HG03354 (cell line): ENCODE measurements around the gene YRDC.
"Not testable (repeated sequence)": the region's sequence is repeated elsewhere in the genome, so short reads cannot be mapped to it uniquely, and the experiment has no call there.

Source experiments
- ATAC-seq: cut with Tn5 transposase; IDR thresholded peaks from one replicate; pipeline ENCODE4 v1.9.1; 2021; ENCODE audit warnings: mild to moderate bottlenecking; ENCODE audit not compliant: unreplicated experiment, poor library complexity, severe bottlenecking

Gene YRDC

DNA sequence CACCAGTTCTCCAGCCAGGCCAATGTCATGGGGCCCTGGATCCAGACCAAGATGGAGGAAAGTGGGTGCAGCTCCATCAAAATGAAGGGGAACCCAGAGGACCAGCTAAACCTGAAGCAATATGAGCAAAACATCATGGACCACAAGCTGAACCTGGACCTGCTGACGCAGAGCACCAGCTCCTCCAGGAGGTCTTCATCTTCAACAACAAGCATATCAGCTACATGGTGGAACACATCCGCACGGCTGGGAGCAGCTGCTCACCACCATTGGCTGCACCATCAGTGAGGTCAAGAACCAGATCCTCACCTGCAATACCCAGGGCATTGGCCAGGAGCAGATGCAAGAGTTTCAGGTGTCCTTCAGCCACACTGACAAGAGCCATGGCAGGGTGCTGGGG lies 29.4 kb downstream of the YRDC start:
- no peak for ATAC-seq

DNA sequence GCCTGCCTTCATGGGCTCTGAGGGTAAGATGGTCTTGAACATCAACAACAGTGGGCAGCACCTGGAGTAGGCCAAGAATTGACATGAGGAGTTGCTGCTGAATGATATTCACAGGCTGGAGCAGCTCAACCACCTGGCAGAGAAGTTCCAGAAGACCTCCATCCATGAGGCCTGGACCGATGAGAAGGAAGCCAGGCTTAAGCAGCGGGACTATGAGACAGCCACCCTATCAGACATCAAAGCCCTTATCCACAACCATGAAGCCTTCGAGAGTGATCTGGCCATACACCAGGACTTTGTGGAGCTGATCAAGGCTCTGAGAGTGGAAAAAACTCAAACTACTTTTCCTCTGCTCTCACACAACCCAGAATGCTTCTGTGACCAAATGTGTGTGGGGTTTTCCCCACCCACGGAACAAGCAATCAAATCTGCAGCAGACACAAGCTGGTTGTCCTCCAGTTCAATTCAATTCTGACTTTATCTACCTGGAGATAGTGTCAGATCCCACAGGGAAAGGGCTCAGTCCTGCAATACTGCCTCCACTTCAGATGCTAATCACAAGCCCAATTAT lies 31.0 kb downstream of the YRDC start:
- ATAC-seq: no peak

DNA sequence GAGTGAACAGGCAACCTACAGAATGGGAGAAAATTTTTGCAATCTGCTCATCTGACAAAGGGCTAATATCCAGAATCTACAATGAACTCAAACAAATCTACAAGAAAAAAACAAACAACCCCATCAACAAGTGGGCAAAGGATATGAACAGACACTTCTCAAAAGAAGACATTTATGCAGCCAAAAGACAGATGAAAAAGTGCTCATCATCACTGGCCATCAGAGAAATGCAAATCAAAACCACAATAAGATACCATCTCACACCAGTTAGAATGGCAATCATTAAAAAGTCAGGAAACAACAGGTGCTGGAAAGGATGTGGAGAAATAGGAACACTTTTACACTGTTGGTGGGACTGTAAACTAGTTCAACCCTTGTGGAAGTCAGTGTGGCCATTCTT lies 36.6 kb downstream of the YRDC start:
- ATAC-seq: not testable (repeated sequence)

DNA sequence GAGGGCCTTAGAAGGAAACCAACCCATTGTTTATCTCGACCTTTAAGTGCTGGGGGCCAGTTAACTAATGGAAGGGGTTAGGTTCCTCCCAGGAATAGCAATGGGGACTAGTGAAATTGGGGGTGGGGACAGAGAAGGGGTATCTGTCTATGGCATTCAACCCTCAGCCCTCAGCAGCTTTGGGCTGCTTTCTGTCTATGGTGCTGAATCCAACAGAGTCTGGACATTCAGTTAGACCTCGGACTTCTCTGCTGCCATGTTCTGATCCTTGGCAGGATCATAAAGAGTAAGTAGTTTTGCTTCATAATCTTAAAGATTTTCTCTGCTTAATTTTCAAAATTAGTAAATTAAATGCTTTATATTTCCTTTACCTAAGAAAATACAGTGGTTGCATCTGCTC lies 40.5 kb downstream of the YRDC start:
- no peak for ATAC-seq

DNA sequence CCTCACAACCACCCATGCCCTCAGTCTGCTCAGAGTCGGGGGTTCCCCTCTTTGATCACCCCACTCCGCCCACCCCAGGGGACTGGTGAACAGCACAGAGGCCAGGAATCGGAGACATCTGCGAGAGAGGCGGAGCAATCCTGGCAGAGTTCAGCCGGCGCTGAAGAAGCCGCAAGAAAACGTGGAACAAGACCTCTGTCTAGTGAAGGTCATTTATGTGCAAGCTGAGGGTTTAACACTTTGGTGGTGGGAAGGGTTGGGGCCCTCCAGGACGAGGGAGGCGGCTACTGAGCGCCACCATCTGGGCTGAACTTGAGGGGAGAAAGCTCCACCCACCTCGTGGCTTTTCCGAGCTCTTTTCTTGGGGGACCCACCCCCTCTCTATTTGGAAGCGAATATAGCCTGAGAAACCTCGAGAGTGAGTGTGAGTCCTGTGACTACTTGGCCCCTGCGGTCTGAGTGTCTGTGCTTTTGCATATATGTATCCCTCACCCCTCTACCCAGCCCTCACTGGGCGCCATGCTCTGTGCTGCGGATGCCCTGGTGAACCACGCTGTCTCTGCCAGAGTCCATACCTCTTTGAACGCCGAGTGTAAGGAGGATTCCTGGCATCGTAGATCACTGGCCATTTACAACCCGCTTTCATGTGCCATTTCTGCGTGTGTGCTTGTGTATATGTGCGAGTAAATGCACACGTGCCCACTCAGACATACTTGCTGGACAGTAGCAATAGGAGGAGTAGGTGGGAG lies 41.9 kb downstream of the YRDC start:
- ATAC-seq: no peak

DNA sequence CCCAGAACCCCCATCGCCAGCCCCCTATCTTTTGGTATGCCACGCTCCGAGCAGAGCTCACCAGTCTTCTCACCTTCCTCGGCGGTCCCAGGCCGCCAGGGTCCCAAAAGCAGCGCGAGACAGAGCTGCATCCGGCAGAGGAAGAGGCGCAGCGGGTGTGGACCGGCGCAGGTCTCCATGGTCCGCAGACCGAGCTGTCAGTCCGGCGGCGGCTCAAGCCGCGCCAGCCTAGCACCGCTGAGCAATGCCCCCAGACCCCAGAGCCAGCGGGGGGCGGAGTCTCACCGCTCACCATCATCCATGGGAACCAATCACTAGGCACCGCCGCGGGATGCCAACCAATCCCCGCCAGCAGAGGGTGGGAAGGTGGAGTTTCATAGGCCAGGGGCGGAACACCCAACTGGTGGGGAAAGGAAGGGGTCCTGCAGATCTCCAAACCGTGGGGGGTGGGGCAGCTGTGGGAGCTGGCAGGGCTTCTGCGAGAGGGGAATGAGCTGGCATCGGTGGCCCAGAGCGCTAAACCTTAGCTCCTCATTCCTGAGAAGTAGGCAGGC lies 43.0 kb downstream of the YRDC start, which contains the start of gene EPHA10:
Gene EPHA10, minus strand, starts transcription at position 233 of the 554 bp plus-strand sequence. Its CDS starts 54 bp downstream, at position 179.
- no peak for ATAC-seq

DNA sequence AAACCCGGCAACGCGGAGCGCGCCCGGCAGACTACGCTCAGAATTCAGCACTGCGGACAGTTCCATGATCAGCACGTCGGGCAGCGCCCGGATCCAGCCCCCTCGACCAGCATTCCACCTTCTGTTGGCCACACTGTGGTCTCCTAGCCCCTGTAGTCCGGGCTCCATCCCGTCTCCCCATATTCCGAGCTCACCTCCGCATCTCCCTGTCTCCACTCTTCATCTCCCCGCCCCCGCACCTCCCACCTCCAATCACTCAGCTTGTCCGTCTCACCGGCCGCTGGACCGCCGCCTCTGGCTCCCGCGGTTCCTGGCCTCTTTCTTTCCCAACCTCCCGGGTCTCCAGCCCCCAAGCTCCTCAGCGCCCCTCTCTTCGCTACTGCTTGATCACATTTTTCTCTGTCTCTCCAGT lies 43.6 kb downstream of the YRDC start:
- no peak for ATAC-seq

DNA sequence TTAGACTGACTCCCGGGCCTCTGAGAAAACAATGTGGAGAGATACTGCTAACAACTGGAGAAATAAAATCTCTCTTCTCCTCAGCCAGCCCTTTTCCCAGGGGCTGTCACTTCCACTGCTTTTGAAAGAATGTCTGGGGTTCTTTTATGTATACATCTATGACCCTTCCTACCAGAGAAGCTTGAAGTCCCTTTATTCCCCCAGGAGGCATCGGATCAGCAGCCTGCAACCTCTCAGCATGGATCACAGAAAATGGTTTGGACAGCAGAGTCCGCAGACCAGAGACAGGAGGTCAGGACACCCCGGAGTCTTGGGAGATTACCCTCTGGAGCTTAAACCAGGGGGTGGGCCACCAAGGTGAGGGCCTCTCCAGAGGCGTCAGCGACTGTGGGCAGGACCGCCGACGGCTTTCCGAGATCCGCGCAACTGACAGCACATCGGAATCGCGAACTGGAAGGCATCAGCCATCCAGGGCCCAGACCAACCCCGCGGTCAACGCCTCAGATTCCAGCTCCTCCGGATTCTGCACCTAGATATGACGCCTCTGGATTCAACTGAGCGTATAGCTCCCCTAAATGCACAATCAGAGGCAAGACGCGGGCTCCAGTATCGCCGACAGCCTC lies 44.1 kb downstream of the YRDC start:
- ATAC-seq: no peak

DNA sequence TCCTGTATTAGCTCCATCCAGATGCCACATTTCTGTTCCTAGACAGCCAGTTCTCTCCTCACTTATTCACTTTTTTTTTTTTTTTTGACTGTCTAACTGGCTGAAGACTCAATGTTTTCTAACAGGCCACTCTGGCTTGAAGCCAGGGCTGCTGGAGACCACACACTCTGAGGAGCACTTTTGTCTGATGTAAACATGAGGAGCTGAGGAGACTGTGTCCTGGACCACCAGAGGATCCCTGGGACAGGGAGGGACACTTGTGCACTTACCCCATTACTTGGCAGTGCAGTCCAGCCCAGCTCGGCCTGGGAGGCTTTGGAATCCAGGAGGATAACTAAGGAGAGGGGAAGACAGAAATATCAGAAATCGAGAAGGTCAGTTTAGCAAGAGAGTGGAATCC lies 45.5 kb downstream of the YRDC start:
- ATAC-seq: no peak

DNA sequence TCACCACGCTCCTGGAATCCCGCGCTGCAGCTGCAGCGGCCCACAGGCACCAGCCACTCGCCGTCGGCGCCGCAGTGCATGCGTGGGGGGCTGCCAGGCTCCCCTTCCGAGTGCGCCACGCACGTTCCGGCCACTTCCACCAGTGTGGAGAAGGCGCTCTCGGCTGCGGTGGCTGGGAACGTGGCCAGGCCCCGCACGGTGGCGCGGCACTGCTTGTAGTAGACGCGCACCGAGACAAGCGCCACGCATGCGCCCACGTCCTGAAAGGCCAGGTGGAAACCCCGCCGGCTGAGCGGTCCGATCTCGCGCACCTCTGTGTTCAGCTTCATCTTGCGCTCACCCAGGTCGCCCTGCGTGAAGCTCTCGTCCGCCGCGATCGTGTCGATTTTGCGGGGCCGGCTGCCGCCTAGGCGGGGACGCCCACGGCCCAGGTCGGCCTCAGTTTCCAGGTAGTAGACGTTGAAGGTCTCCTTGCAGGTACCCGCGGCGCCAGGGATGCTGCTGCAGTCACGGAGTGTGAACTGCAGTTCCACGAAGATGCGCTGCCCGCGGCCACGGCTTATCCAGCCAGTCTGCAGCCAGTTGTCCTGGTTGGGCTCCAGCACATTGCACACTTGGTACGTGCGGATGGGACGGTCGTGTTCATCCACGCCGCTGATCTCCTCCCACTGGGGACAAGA lies 46.5 kb downstream of the YRDC start:
- no peak for ATAC-seq

DNA sequence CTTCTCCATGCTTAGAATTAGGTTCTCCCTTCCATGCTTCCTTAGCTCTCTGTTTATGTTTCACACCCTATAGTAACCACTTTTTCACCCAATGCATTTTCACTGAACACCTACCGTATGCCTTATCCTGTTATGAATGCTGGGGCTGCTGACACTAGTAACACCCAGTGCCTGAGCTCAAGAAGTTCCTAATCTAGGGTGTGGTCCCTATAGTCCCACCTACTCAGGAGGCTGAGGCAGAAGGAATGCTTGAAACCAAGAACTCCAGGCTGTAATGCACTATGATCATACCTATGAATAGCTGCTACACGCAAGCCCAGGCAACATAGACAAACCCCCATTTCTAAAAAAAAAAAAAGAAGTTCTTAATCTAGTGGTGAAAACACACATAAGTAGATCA lies 48.6 kb downstream of the YRDC start:
- no peak for ATAC-seq

DNA sequence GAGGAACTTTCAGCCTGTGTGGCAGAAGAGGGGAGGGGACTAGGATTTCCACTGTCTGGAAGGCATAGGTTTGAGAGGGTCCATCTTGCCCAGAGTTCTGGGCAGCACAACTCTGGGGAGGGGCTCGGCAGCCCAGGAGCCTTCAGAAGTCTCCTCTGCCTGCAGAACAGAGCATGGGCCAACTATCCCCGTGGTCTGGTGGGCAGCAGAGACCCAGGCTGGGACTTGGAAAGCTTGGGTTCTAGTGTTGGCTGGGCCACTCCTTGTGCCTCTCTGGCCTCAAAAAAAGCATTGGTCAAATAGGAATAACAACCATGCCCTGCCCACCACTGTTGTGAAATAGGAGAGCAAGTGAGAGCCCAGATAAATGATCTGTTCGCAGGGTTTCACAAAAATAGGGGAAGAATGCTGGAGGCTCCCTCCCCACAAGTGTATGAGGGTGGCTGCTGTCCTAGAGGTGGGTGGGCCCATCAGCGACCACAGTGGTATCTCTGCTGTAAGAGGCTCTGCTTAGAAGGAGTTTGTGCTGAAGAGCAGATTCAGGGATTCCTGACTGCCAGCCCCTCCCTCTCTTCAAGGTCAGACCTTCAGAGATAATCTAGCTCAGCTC lies 52.0 kb downstream of the YRDC start:
- ATAC-seq: no peak

DNA sequence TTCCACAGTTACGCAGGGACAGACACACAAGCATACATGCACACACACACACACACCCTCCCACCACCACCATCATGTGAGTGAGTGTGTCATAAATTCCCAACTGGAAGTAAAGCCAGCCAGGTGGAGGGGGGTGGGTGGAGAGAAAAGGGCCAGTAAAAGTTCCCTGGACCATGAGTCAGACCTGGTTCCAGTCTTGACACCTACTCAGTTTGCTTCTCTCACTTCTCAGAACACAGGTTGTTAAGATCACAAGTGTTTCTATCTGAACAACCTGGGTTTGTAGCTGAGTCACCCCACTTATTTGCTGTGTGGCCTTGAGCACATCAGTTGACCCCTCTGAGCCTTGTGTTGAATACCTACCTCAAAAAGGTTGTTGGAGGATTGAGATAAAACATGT lies 52.7 kb downstream of the YRDC start:
- ATAC-seq: no peak

DNA sequence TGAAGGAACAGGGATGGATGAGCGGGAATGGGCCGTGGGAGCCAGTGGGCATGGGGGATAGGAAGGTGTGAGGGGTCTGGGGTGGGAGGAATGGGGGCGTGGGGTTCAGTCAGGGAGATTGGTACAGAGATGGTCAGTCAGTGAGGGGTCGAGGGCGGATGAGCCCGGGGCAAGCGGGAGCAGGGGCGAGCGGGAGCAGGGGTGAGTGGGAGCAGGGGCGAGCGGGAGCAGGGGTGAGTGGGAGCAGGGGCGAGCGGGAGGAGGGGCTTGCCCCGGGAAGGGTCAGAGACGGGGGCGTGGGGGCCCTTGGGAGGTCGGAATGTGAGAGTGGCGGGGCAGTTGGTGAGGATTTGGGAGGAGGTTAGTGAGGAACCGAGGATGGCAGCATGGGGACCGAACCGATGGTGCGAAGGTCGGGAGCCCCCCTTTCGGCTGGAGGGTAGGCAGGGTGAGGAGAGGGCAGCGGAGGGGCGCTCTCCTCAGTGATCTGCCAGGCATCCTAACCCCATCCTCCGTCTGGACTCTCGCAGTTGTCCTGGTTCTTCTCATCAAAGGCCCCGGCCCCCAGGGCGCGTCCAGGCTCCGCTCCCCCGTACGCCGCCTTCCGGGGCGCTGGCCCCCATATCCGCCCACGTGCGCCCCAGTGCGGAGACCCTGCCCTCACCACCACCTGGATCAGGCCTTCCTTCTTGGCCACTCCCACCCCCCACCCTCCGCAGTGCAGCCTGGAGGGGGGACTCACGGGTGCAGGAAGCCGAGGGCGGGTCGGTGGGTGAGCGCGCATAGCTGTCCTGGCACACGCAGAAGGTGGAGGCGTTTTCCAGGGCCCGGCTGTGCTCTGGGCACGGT lies 54.3 kb downstream of the YRDC start:
- no peak for ATAC-seq
